Ascending aorta (tissue), 2 donors: ENCODE measurements around the gene SMOC1. TPM values are rescaled to one million over a fixed set of nuclear protein-coding genes. Genes with fewer than 3 reads are reported as not detected.

ENCODE experiments used
- DNase-seq, 2 donors: peaks; one replicate each; pipeline ENCODE4 v3.0.0-alpha.2; 2019; ENCODE audit warnings: low spot score in 2 of 2
- H3K27ac ChIP-seq, 2 donors: fragments of 200-600 bp; sonication (generic); one replicate each; pipeline ENCODE4 v1.5.1; 2016 to 2017; ENCODE audit warnings: mild to moderate bottlenecking in 1 of 2
- H3K27me3 ChIP-seq: fragments of 200-600 bp; sonication (generic); one replicate; pipeline ENCODE4 v1.5.1; 2017
- H3K36me3 ChIP-seq, 2 donors: fragments of 200-600 bp; sonication (generic); one replicate each; pipeline ENCODE4 v1.5.1; 2016
- H3K4me1 ChIP-seq, 2 donors: fragments of 200-600 bp; sonication (generic); one replicate each; pipeline ENCODE4 v1.5.1; 2016 to 2017; ENCODE audit warnings: mild to moderate bottlenecking in 1 of 2
- H3K4me3 ChIP-seq, 2 donors: fragments of 200-600 bp; sonication (generic); one replicate each; pipeline ENCODE4 v1.5.1; 2016 to 2017; ENCODE audit warnings: mild to moderate bottlenecking in 1 of 2
- H3K9me3 ChIP-seq, 2 donors: fragments of 200-600 bp; sonication (generic); one replicate each; pipeline ENCODE4 v1.5.1; 2016
- intact Hi-C: fragments of 100-400 bp; cut with DNase I; formaldehyde crosslinking; loops from one replicate; pipeline ENCODE4 v1.15.1; 2023
- total RNA-seq: library from RNA; depleted of rRNA; stranded (reverse); fragments of >200 nt; gene quantifications from one replicate; pipeline ENCODE4 v1.1.0, GENCODE V29; 2016
- TF ChIP-seq, protein P1 (sequence below), 3 experiments: fragments of 200-600 bp in 2 of 3; fragments of 450-650 bp in 1 of 3; sonication (generic) in 2 of 3; IDR thresholded peaks; one replicate each; pipeline ENCODE4 v1.5.1; 2016 to 2019; ENCODE audit warnings: antibody characterized with exemption in 3 of 3, mild to moderate bottlenecking in 1 of 3, moderate library complexity in 1 of 3

SMOC1 gene
- total RNA-seq, 1 donor from 2014 or later: 16.6 TPM

- intact Hi-C loops: no loop called here
- no peak overlapping the region for H3K4me3 ChIP-seq
Observed at GRCh38 chr14:70045310-70045709, 166.1 kb downstream of the SMOC1 start.

GRCh38 chr14:70045844-70046535 is 166.8 kb downstream of the SMOC1 start:
- no peaks in the 10 kb centered on the region for H3K4me1 ChIP-seq
- H3K36me3 ChIP-seq: no peaks in the 10 kb centered on the region
- H3K27me3 ChIP-seq: no peaks in the 10 kb centered on the region
- TF ChIP-seq, protein P1, sequence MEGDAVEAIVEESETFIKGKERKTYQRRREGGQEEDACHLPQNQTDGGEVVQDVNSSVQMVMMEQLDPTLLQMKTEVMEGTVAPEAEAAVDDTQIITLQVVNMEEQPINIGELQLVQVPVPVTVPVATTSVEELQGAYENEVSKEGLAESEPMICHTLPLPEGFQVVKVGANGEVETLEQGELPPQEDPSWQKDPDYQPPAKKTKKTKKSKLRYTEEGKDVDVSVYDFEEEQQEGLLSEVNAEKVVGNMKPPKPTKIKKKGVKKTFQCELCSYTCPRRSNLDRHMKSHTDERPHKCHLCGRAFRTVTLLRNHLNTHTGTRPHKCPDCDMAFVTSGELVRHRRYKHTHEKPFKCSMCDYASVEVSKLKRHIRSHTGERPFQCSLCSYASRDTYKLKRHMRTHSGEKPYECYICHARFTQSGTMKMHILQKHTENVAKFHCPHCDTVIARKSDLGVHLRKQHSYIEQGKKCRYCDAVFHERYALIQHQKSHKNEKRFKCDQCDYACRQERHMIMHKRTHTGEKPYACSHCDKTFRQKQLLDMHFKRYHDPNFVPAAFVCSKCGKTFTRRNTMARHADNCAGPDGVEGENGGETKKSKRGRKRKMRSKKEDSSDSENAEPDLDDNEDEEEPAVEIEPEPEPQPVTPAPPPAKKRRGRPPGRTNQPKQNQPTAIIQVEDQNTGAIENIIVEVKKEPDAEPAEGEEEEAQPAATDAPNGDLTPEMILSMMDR (IDR thresholded peaks at IDR 0.05): peak in 1 of 3 experiments; percentile 27
- no peak for DNase-seq
- H3K27ac ChIP-seq: no peak overlapping the region
- no peaks in the 10 kb centered on the region for H3K9me3 ChIP-seq
- intact Hi-C loops: no loop called here
- no peak overlapping the region for H3K4me3 ChIP-seq

More at GRCh38 chr14:70045310-70045709, 166.1 kb downstream of the SMOC1 start:
- no peak for DNase-seq
- H3K9me3 ChIP-seq: no peaks in the 10 kb centered on the region
- TF ChIP-seq, protein P1 (IDR thresholded peaks at IDR 0.05): no peak
- H3K36me3 ChIP-seq: no peaks in the 10 kb centered on the region
- no peaks in the 10 kb centered on the region for H3K27me3 ChIP-seq
- H3K4me1 ChIP-seq: no peaks in the 10 kb centered on the region
- no peak overlapping the region for H3K27ac ChIP-seq

GRCh38 chr14:70047598-70048312 is 168.5 kb downstream of the SMOC1 start:
- DNase-seq: no peak
- intact Hi-C loops: no loop called here
- TF ChIP-seq, protein P1 (IDR thresholded peaks at IDR 0.05): no peak

DNA sequence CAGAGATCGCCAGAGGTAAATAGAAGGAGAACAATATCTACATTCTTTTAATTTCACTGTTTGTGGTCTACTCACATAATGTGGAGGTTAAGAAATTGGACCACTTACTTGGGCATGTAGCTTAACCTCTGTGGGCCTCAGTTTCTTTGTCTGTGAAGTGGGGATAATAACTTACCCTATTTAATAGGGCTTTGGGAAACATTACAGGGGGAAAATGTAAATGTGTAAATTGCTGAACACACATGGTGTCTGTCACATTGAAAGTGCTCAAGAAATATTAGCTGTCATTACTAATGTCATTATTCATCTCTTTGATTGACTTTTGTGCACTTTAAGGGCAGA is 169.1 kb downstream of the SMOC1 start:
- no peaks in the 10 kb centered on the region for H3K36me3 ChIP-seq
- no peak overlapping the region for H3K27ac ChIP-seq
- DNase-seq: no peak
- TF ChIP-seq, protein P1 (IDR thresholded peaks at IDR 0.05): no peak
- H3K4me1 ChIP-seq: no peaks in the 10 kb centered on the region
- intact Hi-C loops: no loop called here
- H3K27me3 ChIP-seq: no peaks in the 10 kb centered on the region
- no peak overlapping the region for H3K4me3 ChIP-seq
- no peaks in the 10 kb centered on the region for H3K9me3 ChIP-seq

More at GRCh38 chr14:70047598-70048312, 168.5 kb downstream of the SMOC1 start:
- Histone ChIP-seq H3K36me3 (no peaks in the 10 kb centered on the region), H3K27me3 (no peaks in the 10 kb centered on the region), H3K4me3 (no peak overlapping the region), H3K27ac (no peak overlapping the region), H3K4me1 (no peaks in the 10 kb centered on the region), H3K9me3 (no peaks in the 10 kb centered on the region)

DNA sequence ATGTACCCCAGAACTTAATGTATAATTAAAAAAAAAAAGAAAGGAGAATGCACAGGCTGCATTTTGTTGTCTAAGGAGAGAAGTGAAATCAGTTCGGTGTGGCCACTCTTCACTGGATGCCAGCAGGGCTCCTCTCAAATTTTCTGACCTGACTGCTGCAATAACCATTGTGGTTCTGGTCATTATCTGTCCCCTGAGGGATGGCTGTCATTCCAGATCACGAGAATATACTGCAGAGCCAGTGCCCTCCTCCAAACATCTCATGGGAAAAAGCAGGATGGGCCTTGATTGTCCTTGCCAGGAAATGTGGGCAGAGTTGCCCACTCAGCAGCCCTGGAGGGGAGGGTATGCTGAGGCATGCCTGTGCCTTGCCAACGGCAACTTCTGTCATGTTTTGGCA is 170.4 kb downstream of the SMOC1 start:
- Histone ChIP-seq H3K4me3 (no peak overlapping the region), H3K27me3 (no peaks in the 10 kb centered on the region), H3K9me3 (no peaks in the 10 kb centered on the region), H3K36me3 (no peaks in the 10 kb centered on the region), H3K4me1 (no peaks in the 10 kb centered on the region), H3K27ac (no peak overlapping the region)
- intact Hi-C loops: no loop called here
- TF ChIP-seq, protein P1 (IDR thresholded peaks at IDR 0.05): no peak
- DNase-seq: no peak
